LNCaP clone FGC (cell line): Measurements from ENCODE around the gene DPY19L3.
A peak's percentile ranks its signal among the peaks of the same experiment; 100 is the strongest.

ENCODE experiments used
- DNase-seq: peaks from one replicate; pipeline ENCODE4 v3.0.0-alpha.2; 2011; ENCODE audit warnings: low read depth
- H3K4me3 ChIP-seq: 2 replicates; pipeline ENCODE4 v1.5.1; 2011; ENCODE audit warnings: mild to moderate bottlenecking, low read depth, low read length, control low read depth
- CTCF ChIP-seq: IDR thresholded peaks from 2 replicates; pipeline ENCODE4 v1.5.1; 2012; ENCODE audit warnings: mild to moderate bottlenecking; ENCODE audit not compliant: control insufficient read depth, insufficient read depth; ENCODE audit errors: extremely low read depth

DPY19L3 gene

GRCh38 chr19:32363175-32363574, 42.4 kb upstream of the DPY19L3 start:
- peak overlapping the region; percentile 34 for H3K4me3 ChIP-seq
- peak; percentile 94 for DNase-seq
- TF ChIP-seq CTCF: no peak

DNA sequence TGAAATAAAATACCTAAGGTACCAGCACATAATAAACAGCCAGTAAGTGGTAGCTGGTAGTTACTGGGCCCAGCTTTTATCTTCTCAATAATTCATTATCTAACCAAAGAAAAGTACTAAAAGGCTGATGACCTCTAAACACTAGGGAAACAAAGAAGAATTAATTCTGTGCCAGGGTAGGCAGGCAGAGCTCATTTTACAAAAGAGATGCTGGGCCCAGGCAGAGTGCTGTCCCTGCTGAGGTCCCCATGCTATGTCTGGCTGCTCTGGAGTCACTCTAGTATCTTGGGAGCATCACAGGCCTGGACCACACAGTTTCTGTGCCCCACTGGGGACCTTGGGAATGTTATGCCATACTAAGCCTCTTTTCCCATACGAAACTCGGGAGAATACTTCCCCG, 41.9 kb upstream of the DPY19L3 start:
- TF ChIP-seq CTCF: no peak
- DNase-seq: no peak
- peak overlapping the region; percentile 8; the same call in 1 of the 2 replicates for H3K4me3 ChIP-seq

DNA sequence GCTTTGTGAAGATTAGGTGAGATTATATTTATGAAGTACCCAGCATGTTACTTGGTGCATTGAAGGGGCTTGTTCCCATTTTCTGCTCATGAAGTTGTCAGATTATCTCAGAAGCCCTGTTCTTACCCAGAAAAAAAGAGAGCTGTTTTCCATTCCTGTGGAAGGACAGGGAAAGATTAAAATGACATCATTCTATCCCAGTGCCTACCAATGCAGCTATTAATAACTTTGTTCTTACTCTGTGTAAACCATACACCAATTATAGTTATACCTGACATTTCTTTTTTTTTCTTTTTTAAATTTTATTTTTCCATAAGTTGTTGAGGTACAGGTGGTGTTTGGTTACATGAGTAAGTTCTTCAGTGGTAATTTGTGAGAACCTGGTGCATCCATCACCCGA, 41.5 kb upstream of the DPY19L3 start:
- DNase-seq: no peak
- TF ChIP-seq CTCF: no peak
- H3K4me3 ChIP-seq: peak overlapping the region; percentile 8; the same call in 1 of the 2 replicates

GRCh38 chr19:32367063-32367462, 38.5 kb upstream of the DPY19L3 start:
- H3K4me3 ChIP-seq: no peak overlapping the region
- no peak for TF ChIP-seq CTCF
- no peak for DNase-seq

DNA sequence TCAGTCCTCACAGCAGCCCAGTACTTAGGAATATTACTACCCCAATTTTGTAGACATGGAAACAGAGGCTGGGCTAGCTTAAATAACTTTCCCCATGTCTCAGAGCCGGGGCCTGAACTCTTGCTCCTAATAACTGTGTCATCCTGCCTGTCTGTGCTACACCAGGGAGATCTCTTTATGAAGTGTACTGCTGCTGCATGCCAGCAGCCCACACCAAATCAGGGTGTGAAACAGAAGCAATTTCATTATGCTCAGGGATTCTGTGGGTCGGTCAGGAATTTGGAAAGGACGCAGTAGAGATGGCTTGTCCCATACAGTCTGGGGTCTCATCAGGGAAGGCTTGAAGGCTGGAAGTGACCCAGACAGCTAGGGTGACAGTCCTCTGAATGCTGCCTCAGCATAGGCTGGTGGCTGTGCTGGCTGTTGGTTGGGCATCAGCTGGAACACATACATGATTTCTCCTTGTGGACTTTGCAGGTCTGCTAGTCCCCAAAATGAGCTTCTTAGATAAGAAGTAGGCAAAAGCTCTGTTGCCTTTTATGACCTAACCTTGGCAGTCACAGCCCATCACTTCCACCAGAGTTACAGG, 37.5 kb upstream of the DPY19L3 start:
- H3K4me3 ChIP-seq: no peak overlapping the region
- TF ChIP-seq CTCF: no peak
- no peak for DNase-seq

- no peak overlapping the region for H3K4me3 ChIP-seq
- DNase-seq: no peak
- no peak for TF ChIP-seq CTCF
These were observed 36.8 kb upstream of the DPY19L3 start for GRCh38 chr19:32368787-32369186.

- DNase-seq: no peak
- H3K4me3 ChIP-seq: peak overlapping the region; percentile 33
- no peak for TF ChIP-seq CTCF
These were observed 32.6 kb upstream of the DPY19L3 start for GRCh38 chr19:32372726-32373517.
